Measurements from ENCODE around the gene CDH13. TPM values are rescaled to one million over a fixed set of nuclear protein-coding genes. Genes with fewer than 3 reads are reported as not detected.

The CDH13 gene
- total and polyA plus RNA-seq, 9 of the 15 experiments (the other 6 are each of a cell fraction or from before 2014, with no cell fraction given), result 0.03 TPM; not detected in 8

DNA sequence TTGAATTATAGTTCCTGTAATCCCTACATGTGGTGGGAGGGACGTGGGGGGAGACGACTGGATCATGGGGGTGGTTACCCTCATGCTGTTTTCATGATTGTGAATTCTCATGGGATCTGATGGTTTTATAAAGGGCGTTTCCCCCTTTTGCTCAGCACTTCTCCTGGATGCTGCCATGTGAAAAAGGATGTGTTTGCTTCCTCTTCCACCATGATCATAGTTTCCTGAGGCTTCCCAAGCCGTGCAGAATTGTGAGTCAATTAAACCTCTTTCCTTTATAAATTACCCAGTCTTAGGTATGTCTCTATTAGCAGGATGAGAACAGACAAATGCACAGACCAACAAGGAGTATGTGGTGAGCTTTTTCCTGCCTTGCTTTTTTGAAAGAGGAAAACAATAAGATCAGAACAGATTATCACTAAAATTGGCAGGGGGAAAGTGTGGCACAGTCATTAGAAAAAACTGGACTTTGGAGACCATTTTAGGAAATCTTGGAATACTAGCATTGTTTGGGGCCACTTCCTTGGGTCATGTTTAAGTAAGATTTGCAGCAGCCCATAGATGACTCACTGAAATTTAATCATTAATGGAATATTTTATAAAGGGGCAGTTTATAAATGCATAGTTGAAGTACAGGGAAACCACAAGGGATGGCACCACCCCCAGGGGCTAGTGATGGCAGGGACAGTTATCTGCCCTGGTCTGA is 352.8 kb downstream of the CDH13 start:
- no peak for FAIRE-seq
- BruUV-seq (replicated peaks), result no TSS peak
- WGBS (ENCODE audit: insufficient coverage, low coverage, missing lambda C conversion rate), result 2% methylated on average over 4 of the region's 4 CpGs
- ChIA-PET CTCF (ENCODE audit: low intra/inter-chr PET ratio) (no interaction called here), POLR2A (no interaction called here)
- intact Hi-C loops (cut with micrococcal nuclease) (no loop called here), in situ Hi-C loops (cut with MboI) (no loop called here)
- Histone ChIP-seq H3K9ac (ENCODE audit: insufficient read depth in 1 of 2, low read depth in 2 of 2, low read length in 2 of 2) (no peak overlapping the region), H3K9me3 (replicated peaks; ENCODE audit: control insufficient read depth, insufficient read depth, low read depth, low read length) (0 out of 2 replicates have a peak, but pooled peaks cover 2% of the 10 kb centered on the region), H3K79me2 (ENCODE audit: control insufficient read depth, insufficient read depth, low read length) (no peaks in the 10 kb centered on the region), H2AFZ (ENCODE audit: low read depth, low read length) (no peak overlapping the region), H4K20me1 (replicated peaks; ENCODE audit: control insufficient read depth, insufficient read depth, low read length) (no peaks in the 10 kb centered on the region), H3K4me1 (replicated peaks in 1 of 2; ENCODE audit: control insufficient read depth in 2 of 2, insufficient read depth in 2 of 2, low read length in 2 of 2) (no peaks in the 10 kb centered on the region), H3K36me3 (ENCODE audit: control insufficient read depth, insufficient read depth, low read length) (no peaks in the 10 kb centered on the region), H3K4me3 (no peak overlapping the region), H3K9me1 (ENCODE audit: control insufficient read depth, insufficient read depth, low read length) (no peaks in the 10 kb centered on the region), H3K27me3 (ENCODE audit: control insufficient read depth in 2 of 2, insufficient read depth in 2 of 2, low read length in 2 of 2) (no peaks in the 10 kb centered on the region), H3K4me2 (ENCODE audit: insufficient read depth, low read length) (no peak overlapping the region), H3K27ac (ENCODE audit: extremely low read depth, low read depth, low read length) (no peak overlapping the region)
- TF ChIP-seq ETV6 (IDR thresholded peaks at IDR 0.05; ENCODE audit: borderline replicate concordance in 1 of 2, low read depth in 2 of 2, low read length in 1 of 2) (no peak), ETV6 (CRISPR knock-in tag; IDR thresholded peaks at IDR 0.05; ENCODE audit: borderline replicate concordance) (no peak), IFI16 (CRISPR knock-in tag; IDR thresholded peaks at IDR 0.05) (no peak)
- no peak for ATAC-seq
- DNase-seq (ENCODE audit: extremely low read depth in 1 of 4, low spot score in 3 of 4), result no peak

DNA sequence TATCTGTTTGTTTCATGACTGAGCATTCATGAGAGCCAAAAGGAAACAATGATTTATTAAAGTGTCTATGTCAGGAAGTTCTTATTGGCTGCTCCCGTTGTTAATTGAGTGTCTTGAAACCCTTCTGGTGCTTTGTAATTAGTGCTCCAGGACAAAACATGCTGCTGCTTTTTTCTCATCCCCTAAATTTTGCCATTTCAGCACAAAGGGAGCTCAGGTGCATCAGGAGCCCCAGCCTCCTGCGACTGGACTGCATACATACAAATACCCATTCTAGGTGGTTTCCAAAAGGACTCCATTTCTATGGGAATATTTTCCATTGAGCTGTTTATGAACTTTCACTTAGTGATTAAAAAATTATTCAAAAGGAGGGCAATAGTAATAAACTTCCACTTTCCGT is 354.0 kb downstream of the CDH13 start:
- Histone ChIP-seq H2AFZ (ENCODE audit: low read depth, low read length) (no peak overlapping the region), H3K4me3 (no peak overlapping the region), H3K27me3 (ENCODE audit: control insufficient read depth in 2 of 2, insufficient read depth in 2 of 2, low read length in 2 of 2) (no peaks in the 10 kb centered on the region), H4K20me1 (replicated peaks; ENCODE audit: control insufficient read depth, insufficient read depth, low read length) (no peaks in the 10 kb centered on the region), H3K9ac (ENCODE audit: insufficient read depth in 1 of 2, low read depth in 2 of 2, low read length in 2 of 2) (no peak overlapping the region), H3K9me3 (replicated peaks; ENCODE audit: control insufficient read depth, insufficient read depth, low read depth, low read length) (0 out of 2 replicates have a peak, but pooled peaks cover 2% of the 10 kb centered on the region), H3K4me1 (replicated peaks in 1 of 2; ENCODE audit: control insufficient read depth in 2 of 2, insufficient read depth in 2 of 2, low read length in 2 of 2) (no peaks in the 10 kb centered on the region), H3K79me2 (ENCODE audit: control insufficient read depth, insufficient read depth, low read length) (no peaks in the 10 kb centered on the region), H3K4me2 (ENCODE audit: insufficient read depth, low read length) (no peak overlapping the region), H3K36me3 (ENCODE audit: control insufficient read depth, insufficient read depth, low read length) (no peaks in the 10 kb centered on the region), H3K27ac (ENCODE audit: extremely low read depth, low read depth, low read length) (no peak overlapping the region), H3K9me1 (ENCODE audit: control insufficient read depth, insufficient read depth, low read length) (no peaks in the 10 kb centered on the region)
- POLR2A ChIA-PET, result no interaction called here
- FAIRE-seq, result no peak
- in situ Hi-C loops (cut with MboI), result no loop called here
- TF ChIP-seq TCF7L2 (IDR thresholded peaks at IDR 0.05; ENCODE audit: low read depth, low read length), result no peak
- no peak for TF ChIP-seq PHF8 (IDR thresholded peaks at IDR 0.05; ENCODE audit: borderline replicate concordance, low read length)
- no peak for TF ChIP-seq TARDBP (IDR thresholded peaks at IDR 0.05)
- no peak for TF ChIP-seq TEAD1 (CRISPR knock-in tag; IDR thresholded peaks at IDR 0.05)
- WGBS (ENCODE audit: insufficient coverage, low coverage, missing lambda C conversion rate), result 0% methylated on average over 3 of the region's 3 CpGs
- ATAC-seq, result no peak
- no TSS peak for BruUV-seq (replicated peaks)
- DNase-seq (ENCODE audit: extremely low read depth in 1 of 4, low spot score in 3 of 4), result no peak
- intact Hi-C loops (cut with micrococcal nuclease), result no loop called here
- CTCF ChIA-PET (ENCODE audit: low intra/inter-chr PET ratio), result no interaction called here

All from K562 (cell line).